Measurements from ENCODE around the gene SORCS2. TPM values are rescaled to one million over a fixed set of nuclear protein-coding genes. Genes with fewer than 3 reads are reported as not detected.

SORCS2 gene
- total RNA-seq, 4 donors from 2014 or later, result 0.53 to 9.9 (median 0.90) TPM

- H3K4me3 ChIP-seq, result no peak overlapping the region
- H3K27me3 ChIP-seq, result no peaks in the 10 kb centered on the region
- no peaks in the 10 kb centered on the region for H3K9me3 ChIP-seq
- TF ChIP-seq CTCF (IDR thresholded peaks at IDR 0.05) (no peak), POLR2A (IDR thresholded peaks at IDR 0.05) (no peak)
- no peaks in the 10 kb centered on the region for H3K4me1 ChIP-seq
- no peaks in the 10 kb centered on the region for H3K36me3 ChIP-seq
- H3K27ac ChIP-seq, result no peak overlapping the region
- DNase-seq, result no peak
Observed at GRCh38 chr4:7687006-7687405, 494.7 kb downstream of the SORCS2 start.

- DNase-seq, result no peak
Observed at GRCh38 chr4:7687796-7688195, 495.5 kb downstream of the SORCS2 start.

GRCh38 chr4:7689773-7690693 lies 497.7 kb downstream of the SORCS2 start:
- no peaks in the 10 kb centered on the region for H3K27me3 ChIP-seq
- no peaks in the 10 kb centered on the region for H3K4me1 ChIP-seq
- DNase-seq, result no peak
- no peak overlapping the region for H3K4me3 ChIP-seq
- no peak overlapping the region for H3K27ac ChIP-seq
- H3K36me3 ChIP-seq, result no peaks in the 10 kb centered on the region
- no peak for TF ChIP-seq CTCF (IDR thresholded peaks at IDR 0.05)
- no peaks in the 10 kb centered on the region for H3K9me3 ChIP-seq

More at GRCh38 chr4:7687796-7688195, 495.5 kb downstream of the SORCS2 start:
- Histone ChIP-seq H3K36me3 (no peaks in the 10 kb centered on the region), H3K9me3 (no peaks in the 10 kb centered on the region), H3K4me3 (no peak overlapping the region), H3K27me3 (no peaks in the 10 kb centered on the region), H3K4me1 (no peaks in the 10 kb centered on the region), H3K27ac (no peak overlapping the region)
- TF ChIP-seq POLR2A (IDR thresholded peaks at IDR 0.05) (no peak), CTCF (IDR thresholded peaks at IDR 0.05) (no peak)

GRCh38 chr4:7691061-7691460 lies 498.7 kb downstream of the SORCS2 start:
- H3K4me3 ChIP-seq, result no peak overlapping the region
- DNase-seq, result no peak
- TF ChIP-seq CTCF (IDR thresholded peaks at IDR 0.05), result no peak
- TF ChIP-seq POLR2A (IDR thresholded peaks at IDR 0.05), result no peak

GRCh38 chr4:7691982-7692381 lies 499.6 kb downstream of the SORCS2 start:
- TF ChIP-seq POLR2A (IDR thresholded peaks at IDR 0.05), result no peak
- no peak for TF ChIP-seq CTCF (IDR thresholded peaks at IDR 0.05)
- H3K27me3 ChIP-seq, result no peaks in the 10 kb centered on the region
- H3K27ac ChIP-seq, result no peak overlapping the region
- no peak overlapping the region for H3K4me3 ChIP-seq
- no peak for DNase-seq
- H3K9me3 ChIP-seq, result no peaks in the 10 kb centered on the region
- no peaks in the 10 kb centered on the region for H3K4me1 ChIP-seq
- H3K36me3 ChIP-seq, result no peaks in the 10 kb centered on the region

More at GRCh38 chr4:7691061-7691460, 498.7 kb downstream of the SORCS2 start:
- no peaks in the 10 kb centered on the region for H3K9me3 ChIP-seq
- H3K4me1 ChIP-seq, result no peaks in the 10 kb centered on the region
- no peak overlapping the region for H3K27ac ChIP-seq
- no peaks in the 10 kb centered on the region for H3K27me3 ChIP-seq
- no peaks in the 10 kb centered on the region for H3K36me3 ChIP-seq

All from Peyer's patch (tissue), 4 donors.